22Rv1 (cell line): Measurements from ENCODE around the gene CCL8.

ENCODE experiments used
- ZFX ChIP-seq: fragments of 450-650 bp; IDR thresholded peaks from 2 replicates; pipeline ENCODE4 v1.6.1; 2017; ENCODE audit warnings: antibody characterized with exemption, borderline replicate concordance
- TF ChIP-seq, protein P1 (sequence below): fragments of 450-650 bp; IDR thresholded peaks from 2 replicates; pipeline ENCODE4 v1.5.1; 2017; ENCODE audit warnings: mild to moderate bottlenecking

DNA sequence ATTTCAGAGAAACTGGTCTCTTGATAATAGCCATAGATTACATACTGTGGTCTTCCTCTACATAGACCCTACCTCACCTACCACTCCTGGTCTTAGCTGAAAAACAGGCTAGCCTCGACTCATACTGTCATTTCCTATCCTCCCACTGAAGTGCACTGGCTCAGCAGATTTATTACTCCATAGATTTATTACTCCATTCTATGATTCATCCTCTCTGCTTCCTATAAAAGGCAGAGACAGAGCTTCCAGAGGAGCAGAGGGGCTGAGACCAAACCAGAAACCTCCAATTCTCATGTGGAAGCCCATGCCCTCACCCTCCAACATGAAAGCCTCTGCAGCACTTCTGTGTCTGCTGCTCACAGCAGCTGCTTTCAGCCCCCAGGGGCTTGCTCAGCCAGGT is 49.3 kb upstream of the CCL8 start, which contains the start of gene CCL7:
- TF ChIP-seq, protein P1, sequence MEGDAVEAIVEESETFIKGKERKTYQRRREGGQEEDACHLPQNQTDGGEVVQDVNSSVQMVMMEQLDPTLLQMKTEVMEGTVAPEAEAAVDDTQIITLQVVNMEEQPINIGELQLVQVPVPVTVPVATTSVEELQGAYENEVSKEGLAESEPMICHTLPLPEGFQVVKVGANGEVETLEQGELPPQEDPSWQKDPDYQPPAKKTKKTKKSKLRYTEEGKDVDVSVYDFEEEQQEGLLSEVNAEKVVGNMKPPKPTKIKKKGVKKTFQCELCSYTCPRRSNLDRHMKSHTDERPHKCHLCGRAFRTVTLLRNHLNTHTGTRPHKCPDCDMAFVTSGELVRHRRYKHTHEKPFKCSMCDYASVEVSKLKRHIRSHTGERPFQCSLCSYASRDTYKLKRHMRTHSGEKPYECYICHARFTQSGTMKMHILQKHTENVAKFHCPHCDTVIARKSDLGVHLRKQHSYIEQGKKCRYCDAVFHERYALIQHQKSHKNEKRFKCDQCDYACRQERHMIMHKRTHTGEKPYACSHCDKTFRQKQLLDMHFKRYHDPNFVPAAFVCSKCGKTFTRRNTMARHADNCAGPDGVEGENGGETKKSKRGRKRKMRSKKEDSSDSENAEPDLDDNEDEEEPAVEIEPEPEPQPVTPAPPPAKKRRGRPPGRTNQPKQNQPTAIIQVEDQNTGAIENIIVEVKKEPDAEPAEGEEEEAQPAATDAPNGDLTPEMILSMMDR = no peak
- TF ChIP-seq ZFX = no peak
